Cardiac muscle cell (in vitro differentiated cells and primary cell): ENCODE results near the gene MIGA2. TPM values are rescaled to one million over a fixed set of nuclear protein-coding genes. Genes with fewer than 3 reads are reported as not detected.

ENCODE experiments used
- DNase-seq, 2 donors: peaks; one replicate each; pipeline versions ENCODE4 v3.0.0 to v3.0.0-alpha.2; 2010 to 2017; ENCODE audit warnings: low read depth in 1 of 2, low spot score in 1 of 2
- H3K27ac ChIP-seq: fragments of 200-600 bp; sonication (generic); 2 replicates; pipeline ENCODE4 v1.5.1; 2016
- H3K27me3 ChIP-seq: fragments of 200-600 bp; sonication (generic); 2 replicates; pipeline ENCODE4 v1.6.0; 2016; ENCODE audit warnings: control low read depth
- H3K36me3 ChIP-seq: fragments of 200-600 bp; sonication (generic); 2 replicates; pipeline ENCODE4 v1.5.1; 2016; ENCODE audit warnings: control low read depth
- H3K4me1 ChIP-seq: fragments of 200-600 bp; sonication (generic); 2 replicates; pipeline ENCODE4 v1.8.1; 2017; ENCODE audit warnings: low read depth, mild to moderate bottlenecking, mixed run types
- H3K4me3 ChIP-seq: fragments of 200-600 bp; sonication (generic); 2 replicates; pipeline ENCODE4 v1.5.1; 2016; ENCODE audit warnings: mild to moderate bottlenecking
- H3K9me3 ChIP-seq: fragments of 200-600 bp; sonication (generic); 2 replicates; pipeline ENCODE4 v1.5.1; 2017; ENCODE audit warnings: low read depth, mild to moderate bottlenecking, control low read depth
- polyA plus RNA-seq: library from polyadenylated mRNA; unstranded; fragments of >200 nt; fragmentation: Nextera tagmentation; extraction: Ambion mirVana; gene quantifications from 2 replicates; pipeline ENCODE4 v1.2.1, GENCODE V29; 2016
- total RNA-seq: library from RNA; depleted of rRNA; stranded (reverse); fragments of >200 nt; gene quantifications from 2 replicates; pipeline ENCODE4 v1.2.3, GENCODE V29; 2016
- TF ChIP-seq, protein P1 (sequence below): IDR thresholded peaks from 2 replicates; pipeline ENCODE4 v1.5.1; 2012; ENCODE audit warnings: low read depth, mild to moderate bottlenecking, low read length

Gene MIGA2
- total and polyA plus RNA-seq, 2 experiments from 2014 or later, result 48.7 to 69.8 TPM

GRCh38 chr9:129068990-129069861, 32.8 kb downstream of the MIGA2 start:
- Histone ChIP-seq H3K9me3 (no peaks in the 10 kb centered on the region), H3K4me1 (no peaks in the 10 kb centered on the region), H3K27me3 (no peaks in the 10 kb centered on the region), H3K27ac (peak overlapping the region; percentile 72), H3K4me3 (no peak overlapping the region), H3K36me3 (peaks cover 18% of the 10 kb centered on the region)
- TF ChIP-seq, protein P1, sequence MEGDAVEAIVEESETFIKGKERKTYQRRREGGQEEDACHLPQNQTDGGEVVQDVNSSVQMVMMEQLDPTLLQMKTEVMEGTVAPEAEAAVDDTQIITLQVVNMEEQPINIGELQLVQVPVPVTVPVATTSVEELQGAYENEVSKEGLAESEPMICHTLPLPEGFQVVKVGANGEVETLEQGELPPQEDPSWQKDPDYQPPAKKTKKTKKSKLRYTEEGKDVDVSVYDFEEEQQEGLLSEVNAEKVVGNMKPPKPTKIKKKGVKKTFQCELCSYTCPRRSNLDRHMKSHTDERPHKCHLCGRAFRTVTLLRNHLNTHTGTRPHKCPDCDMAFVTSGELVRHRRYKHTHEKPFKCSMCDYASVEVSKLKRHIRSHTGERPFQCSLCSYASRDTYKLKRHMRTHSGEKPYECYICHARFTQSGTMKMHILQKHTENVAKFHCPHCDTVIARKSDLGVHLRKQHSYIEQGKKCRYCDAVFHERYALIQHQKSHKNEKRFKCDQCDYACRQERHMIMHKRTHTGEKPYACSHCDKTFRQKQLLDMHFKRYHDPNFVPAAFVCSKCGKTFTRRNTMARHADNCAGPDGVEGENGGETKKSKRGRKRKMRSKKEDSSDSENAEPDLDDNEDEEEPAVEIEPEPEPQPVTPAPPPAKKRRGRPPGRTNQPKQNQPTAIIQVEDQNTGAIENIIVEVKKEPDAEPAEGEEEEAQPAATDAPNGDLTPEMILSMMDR, result no peak
- DNase-seq, result peak; percentile 52 to 77

DNA sequence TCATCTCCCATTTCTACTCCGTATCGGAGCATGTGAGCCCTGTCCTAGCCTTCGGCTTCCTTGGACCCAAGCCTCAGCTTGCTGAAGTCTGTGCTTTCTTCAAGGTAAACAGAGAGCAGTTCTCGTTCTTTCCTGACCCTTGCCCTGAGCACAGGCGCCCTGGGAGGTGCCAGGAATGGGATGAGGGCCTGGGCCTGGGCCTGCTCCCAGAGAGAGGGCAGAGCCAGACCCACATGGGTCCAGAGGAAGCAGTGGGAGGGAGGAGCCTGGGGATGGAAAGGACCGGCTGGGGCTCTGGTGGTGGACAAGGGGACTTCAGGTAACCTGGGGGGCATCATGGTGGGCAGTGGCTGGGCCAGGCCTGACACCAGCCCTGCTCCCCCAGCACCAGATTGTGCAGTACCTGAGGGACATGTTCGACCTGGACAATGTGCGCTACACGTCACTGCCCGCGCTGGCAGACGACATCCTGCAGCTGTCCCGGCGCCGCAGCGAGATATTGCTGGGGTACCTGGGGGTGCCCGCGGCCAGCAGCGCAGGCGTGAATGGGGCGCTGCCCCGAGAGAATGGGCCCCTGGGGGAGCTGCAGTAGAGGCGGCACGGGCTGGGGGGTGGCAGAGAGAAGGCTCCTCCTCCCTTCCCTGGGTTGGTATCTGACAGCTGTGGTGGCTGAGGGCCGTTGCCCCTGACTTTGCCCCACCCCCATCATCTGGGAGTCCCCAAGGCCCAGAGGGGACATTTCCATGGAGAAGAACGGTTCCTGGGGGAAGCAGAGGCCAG, 33.6 kb downstream of the MIGA2 start:
- H3K27me3 ChIP-seq, result no peaks in the 10 kb centered on the region
- H3K4me1 ChIP-seq, result no peaks in the 10 kb centered on the region
- H3K27ac ChIP-seq, result peak overlapping the region; percentile 72
- no peak overlapping the region for H3K4me3 ChIP-seq
- TF ChIP-seq, protein P1, result no peak
- no peak for DNase-seq
- peaks cover 13% of the 10 kb centered on the region for H3K36me3 ChIP-seq
- H3K9me3 ChIP-seq, result no peaks in the 10 kb centered on the region

- Histone ChIP-seq H3K4me3 (no peak overlapping the region), H3K4me1 (no peaks in the 10 kb centered on the region), H3K27ac (peak overlapping the region; percentile 68)
Measured at GRCh38 chr9:129070696-129071525, 34.5 kb downstream of the MIGA2 start.

DNA sequence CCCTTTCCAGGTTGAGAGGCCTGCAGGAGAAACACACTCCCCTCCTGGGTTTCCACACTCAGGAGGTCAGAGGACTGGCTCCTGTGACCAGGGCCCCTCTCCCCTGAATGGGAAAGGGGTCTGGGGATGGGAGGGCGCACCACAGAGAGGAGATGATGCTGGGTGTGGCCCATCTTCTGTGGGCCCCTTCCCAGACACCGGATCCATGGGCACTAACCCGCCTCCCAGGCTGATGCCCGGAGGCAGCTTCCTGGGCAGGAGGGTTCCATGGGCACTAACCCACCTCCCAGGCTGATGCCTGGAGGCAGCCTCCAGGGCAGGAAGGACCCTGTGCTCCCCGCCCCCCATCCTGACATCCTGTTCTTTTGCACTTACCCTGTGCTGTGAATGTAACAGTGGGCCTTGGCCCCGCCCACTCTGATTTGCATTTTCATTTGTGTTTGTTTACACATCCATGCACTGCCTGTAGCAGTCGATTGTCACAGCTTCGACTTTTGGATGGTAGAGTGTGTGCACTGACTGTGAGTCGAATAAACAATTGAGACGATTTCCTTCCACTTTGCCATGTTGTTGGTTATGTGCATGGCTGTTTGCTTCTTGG, 35.2 kb downstream of the MIGA2 start:
- no peak for DNase-seq
- peaks cover 9% of the 10 kb centered on the region for H3K36me3 ChIP-seq
- H3K4me3 ChIP-seq, result no peak overlapping the region
- TF ChIP-seq, protein P1, result no peak
- H3K27me3 ChIP-seq, result no peaks in the 10 kb centered on the region
- H3K27ac ChIP-seq, result peak overlapping the region; percentile 68
- no peaks in the 10 kb centered on the region for H3K9me3 ChIP-seq
- H3K4me1 ChIP-seq, result no peaks in the 10 kb centered on the region

More at GRCh38 chr9:129070696-129071525, 34.5 kb downstream of the MIGA2 start:
- H3K36me3 ChIP-seq, result peaks cover 9% of the 10 kb centered on the region
- no peaks in the 10 kb centered on the region for H3K27me3 ChIP-seq
- TF ChIP-seq, protein P1, result no peak
- H3K9me3 ChIP-seq, result no peaks in the 10 kb centered on the region
- DNase-seq, result no peak

- H3K36me3 ChIP-seq, result peaks cover 8% of the 10 kb centered on the region
- no peak for DNase-seq
- no peaks in the 10 kb centered on the region for H3K9me3 ChIP-seq
- no peaks in the 10 kb centered on the region for H3K27me3 ChIP-seq
- H3K4me3 ChIP-seq, result no peak overlapping the region
- no peaks in the 10 kb centered on the region for H3K4me1 ChIP-seq
- H3K27ac ChIP-seq, result no peak overlapping the region
- TF ChIP-seq, protein P1, result no peak
Measured at GRCh38 chr9:129072171-129072570, 35.7 kb downstream of the MIGA2 start.
